HG03175 (cell line): ENCODE measurements around the gene SVIL.
"Not testable (repeated sequence)": the region's sequence is repeated elsewhere in the genome, so short reads cannot be mapped to it uniquely, and the experiment has no call there.

ENCODE experiments used
- ATAC-seq: cut with Tn5 transposase; IDR thresholded peaks from one replicate; pipeline ENCODE4 v1.9.1; 2021; ENCODE audit warnings: mild to moderate bottlenecking, moderate library complexity; ENCODE audit not compliant: unreplicated experiment

Gene SVIL

DNA sequence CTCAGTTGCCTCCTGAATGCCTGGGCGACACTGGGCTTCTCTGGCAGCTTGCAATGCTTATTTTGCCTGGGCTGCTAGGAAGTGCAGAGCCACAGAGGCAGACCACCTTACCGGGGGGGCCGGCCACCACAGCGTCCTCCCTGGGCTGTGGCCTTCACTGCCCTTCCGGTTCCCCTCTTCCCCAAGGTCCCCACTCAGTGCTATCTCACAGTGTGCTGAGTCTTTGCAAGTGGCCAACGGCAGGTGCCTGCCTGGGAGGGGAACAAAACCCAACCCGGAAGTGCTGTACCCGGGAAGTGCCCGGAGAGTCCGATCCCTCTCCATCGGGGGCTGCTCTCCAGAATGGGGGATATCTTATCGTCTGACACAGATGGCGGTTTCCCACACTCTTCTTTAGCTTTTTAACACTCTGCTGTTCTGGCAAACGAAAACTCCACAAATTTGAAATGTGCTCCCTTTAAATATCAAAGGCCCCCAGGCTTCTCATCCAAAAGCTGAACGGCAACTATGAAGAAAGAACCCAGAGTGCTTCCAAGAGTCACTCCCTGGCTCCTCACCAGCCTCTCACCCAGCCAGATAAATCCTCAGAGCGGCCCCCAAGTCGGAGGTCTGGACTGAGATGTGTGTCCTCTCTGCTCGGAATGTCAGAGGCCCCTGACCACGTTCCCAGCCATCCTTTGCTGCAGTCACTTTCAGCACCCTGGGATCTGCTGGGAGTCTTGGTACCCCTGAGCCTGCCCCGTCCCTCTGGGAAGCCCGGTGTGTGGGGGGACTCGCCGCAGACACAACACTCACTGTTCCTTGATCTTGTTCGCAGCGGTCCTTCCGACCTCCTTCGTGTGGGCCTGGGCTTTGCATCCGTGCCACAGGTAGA is 165.1 kb downstream of the SVIL start:
- no peak for ATAC-seq

DNA sequence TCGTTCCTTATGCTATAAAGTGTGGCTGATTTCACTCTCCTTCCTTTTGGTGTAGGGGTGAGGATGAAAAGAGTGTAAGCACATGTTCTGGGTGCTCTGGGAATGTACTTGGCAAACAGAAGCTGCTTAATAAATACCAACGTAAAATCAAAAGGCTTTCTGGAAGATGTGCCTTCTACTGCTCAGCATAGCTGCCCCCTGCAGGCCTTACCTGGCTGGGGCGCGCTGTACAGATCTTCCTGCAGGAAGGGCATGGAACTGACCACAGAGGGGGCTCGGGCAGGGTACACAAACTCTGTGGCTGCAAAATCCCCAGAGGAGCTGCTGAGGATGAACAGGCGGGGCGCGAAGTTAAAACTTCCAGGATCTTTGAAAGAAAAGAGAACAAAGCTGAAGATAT is 169.4 kb downstream of the SVIL start:
- no peak for ATAC-seq

GRCh38 chr10:29464671-29465171 is 170.1 kb downstream of the SVIL start:
- not testable (repeated sequence) for ATAC-seq

GRCh38 chr10:29461042-29461441 is 173.7 kb downstream of the SVIL start:
- no peak for ATAC-seq

DNA sequence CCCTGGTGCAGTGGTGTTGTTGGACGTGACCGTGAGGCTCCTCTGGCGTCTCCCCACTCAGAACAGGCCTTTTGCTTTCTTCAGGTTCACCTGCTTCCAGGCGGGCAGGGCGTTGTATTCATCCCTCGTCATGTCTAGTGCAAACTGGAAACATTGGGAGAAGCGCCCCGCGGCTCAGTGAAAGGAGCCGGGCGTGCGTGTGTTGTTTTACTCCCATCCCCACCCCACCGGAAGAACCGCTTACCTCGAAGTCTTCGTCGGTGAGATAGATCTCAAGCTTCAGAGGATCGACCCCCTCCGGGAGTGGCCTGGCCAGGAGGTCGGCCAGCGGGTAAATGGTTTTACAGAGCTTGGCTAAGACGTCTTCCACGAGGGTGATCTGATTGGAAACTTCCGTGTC is 176.6 kb downstream of the SVIL start:
- not testable (repeated sequence) for ATAC-seq

GRCh38 chr10:29455095-29455494 is 179.7 kb downstream of the SVIL start:
- ATAC-seq = no peak

- no peak for ATAC-seq
Measured at GRCh38 chr10:29454250-29454649, 180.5 kb downstream of the SVIL start.

- no peak for ATAC-seq
Measured at GRCh38 chr10:29452546-29452945, 182.2 kb downstream of the SVIL start.

GRCh38 chr10:29451946-29452345 is 182.8 kb downstream of the SVIL start:
- ATAC-seq = no peak

GRCh38 chr10:29450405-29450804 is 184.4 kb downstream of the SVIL start:
- no peak for ATAC-seq

GRCh38 chr10:29448756-29449592 is 185.8 kb downstream of the SVIL start:
- ATAC-seq = peak; percentile 85

DNA sequence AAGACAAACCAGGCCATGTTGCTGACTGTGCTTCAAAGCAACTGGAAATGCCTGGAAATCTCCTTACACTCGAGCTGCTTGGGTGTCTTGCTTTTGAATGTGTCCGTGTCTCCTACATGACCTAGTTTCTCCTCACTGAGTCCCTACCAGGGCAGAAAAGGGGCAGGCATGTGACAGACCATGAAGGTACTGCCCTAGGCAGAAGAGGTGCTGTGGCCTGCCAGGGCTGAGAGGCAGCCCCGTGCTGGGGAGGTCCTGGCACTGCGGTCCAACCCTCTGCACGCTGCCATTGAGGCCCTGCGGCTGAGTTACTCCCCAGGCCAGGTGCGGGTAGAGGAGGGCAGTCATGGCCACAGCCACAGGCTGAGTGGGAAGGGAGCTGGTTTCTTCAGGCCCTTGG is 186.6 kb downstream of the SVIL start:
- ATAC-seq = no peak

GRCh38 chr10:29446327-29446726 is 188.4 kb downstream of the SVIL start:
- ATAC-seq = no peak

DNA sequence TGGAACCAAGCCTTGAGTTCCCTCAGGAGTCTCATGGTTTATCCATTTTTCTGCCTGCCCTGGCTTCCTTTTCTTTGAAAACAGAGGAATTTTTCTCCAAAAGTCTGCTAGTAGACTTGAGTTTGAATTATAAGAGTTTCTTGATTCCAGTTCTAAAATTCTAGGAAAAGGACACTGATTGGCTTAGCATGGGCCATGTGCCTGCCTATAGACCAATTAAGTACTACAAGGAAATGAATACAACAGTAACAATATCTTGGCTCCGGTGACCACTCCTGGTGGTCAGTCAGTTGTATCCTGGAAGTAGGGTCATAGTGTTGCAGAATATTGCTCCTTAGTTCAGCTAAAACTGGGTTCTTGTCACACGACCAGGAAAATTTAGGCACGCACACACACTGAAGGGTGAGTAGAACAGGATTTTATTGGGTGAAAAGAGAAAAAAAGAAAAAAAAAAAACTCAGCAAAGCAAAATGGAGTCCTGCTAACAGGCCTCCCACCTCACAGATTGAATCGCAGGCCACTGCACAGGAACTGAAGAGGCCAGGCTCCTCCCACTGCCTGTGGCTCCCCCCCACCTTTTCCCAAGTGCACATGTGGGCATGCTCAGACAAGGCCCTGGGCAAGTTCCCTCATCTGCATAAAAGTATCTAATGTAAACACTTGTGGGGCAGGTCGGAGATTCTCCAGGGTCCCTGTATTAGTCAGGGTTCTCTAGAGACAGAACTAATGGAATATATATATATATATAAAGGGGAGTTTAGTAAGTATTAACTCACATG is 190.8 kb downstream of the SVIL start:
- ATAC-seq = no peak

DNA sequence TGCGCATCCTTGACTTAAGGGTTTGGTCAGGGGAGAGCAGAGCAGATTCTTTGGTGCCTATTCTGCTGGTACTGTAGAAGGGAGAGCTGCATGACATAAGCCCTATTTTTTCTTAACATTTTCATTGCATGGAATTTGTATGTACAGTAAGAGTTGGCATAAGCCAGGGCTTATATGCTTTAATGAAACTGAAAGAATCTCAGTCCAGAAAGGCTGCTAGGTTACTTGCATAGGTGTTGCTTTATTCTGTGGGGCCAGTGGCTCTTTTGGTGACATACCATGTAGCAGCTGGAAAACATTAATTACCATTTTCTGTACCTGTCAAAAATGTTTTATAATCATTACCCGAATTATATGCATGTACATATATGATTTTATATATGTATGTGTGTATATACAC is 193.8 kb downstream of the SVIL start:
- ATAC-seq = peak; percentile 56

DNA sequence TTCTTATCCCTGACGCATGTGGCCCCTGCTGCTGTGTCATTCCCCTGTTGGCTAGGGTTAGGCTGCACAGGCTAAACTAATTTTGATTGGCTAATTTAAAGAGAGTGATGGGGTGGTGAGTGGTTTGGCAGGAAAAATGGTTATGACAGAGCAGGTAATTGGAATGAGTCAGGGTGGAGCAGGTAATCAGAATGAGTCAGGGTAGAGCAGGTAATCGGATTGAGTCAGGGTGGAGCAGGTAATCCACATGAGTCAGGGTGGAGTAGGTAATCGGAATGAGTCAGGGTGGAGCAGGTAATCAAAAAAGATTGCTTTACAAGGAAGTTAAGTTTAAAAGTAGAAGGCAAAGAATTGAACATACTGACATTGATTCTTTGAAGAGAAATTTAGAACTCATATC is 195.8 kb downstream of the SVIL start:
- not testable (repeated sequence) for ATAC-seq

DNA sequence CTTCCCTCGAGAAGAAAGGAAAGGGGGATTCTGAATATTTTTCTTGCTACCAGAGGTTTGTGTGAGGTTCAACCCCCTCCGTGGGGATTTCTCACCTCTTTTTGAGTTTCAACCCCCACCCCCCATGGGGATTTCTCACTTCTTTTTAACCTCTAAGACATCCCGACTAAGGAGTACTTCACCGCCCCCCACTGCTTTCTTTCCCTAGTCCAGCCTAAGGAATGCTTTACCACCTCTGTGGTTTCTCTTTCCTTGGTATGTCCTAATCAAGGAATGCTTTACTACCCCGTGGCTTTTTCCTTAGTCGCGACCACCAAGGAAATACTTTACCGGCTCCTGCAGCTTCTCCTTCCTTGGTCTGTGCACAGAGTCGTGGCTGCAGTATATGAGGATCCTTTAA is 196.5 kb downstream of the SVIL start:
- no peak for ATAC-seq

DNA sequence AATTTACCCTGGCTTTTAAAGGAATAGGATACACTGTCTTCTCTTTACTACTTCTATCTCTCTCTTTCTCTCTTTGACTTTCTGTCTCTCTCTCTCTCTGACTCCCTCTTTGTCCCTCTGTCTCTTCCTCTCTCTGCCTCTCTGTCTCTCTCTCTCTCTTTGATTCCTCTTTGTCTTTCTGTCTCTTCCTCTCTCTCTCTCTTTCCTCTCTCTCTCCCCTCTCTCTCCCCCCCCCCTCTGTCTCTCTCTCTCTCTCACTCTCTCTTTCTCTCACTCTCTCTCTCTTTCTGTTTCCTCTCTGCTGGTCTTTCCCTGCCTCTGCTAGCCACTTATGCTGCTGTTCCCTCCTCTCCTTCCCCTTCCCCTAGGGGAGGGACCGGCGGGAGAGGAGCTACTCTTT is 196.9 kb downstream of the SVIL start:
- ATAC-seq = no peak

GRCh38 chr10:29435809-29436501 is 198.8 kb downstream of the SVIL start:
- ATAC-seq = no peak

GRCh38 chr10:29434111-29434510 is 200.7 kb downstream of the SVIL start:
- no peak for ATAC-seq
